Neuron (in vitro differentiated cells): ENCODE data around the gene SLC25A6.
"Not testable (repeated sequence)": the region's sequence is repeated elsewhere in the genome, so short reads cannot be mapped to it uniquely, and the experiment has no call there.

ENCODE experiments used
- H2AFZ ChIP-seq: one replicate; pipeline ENCODE4 v1.6.1; 2013; ENCODE audit warnings: low read depth, mild to moderate bottlenecking, inconsistent platforms, low read length, moderate library complexity
- H3K27me3 ChIP-seq: one replicate; pipeline ENCODE4 v1.6.1; 2013; ENCODE audit warnings: low read length; ENCODE audit not compliant: insufficient read depth
- H3K36me3 ChIP-seq: one replicate; pipeline ENCODE4 v1.6.1; 2013; ENCODE audit warnings: low read length; ENCODE audit not compliant: insufficient read depth
- H3K4me1 ChIP-seq: one replicate; pipeline ENCODE4 v1.6.1; 2013; ENCODE audit warnings: low read length; ENCODE audit not compliant: insufficient read depth
- H3K4me3 ChIP-seq: 2 replicates; pipeline ENCODE4 v1.5.1; 2013; ENCODE audit warnings: mild to moderate bottlenecking, low read length, moderate library complexity
- H3K9me3 ChIP-seq: one replicate; pipeline ENCODE4 v1.6.1; 2013; ENCODE audit warnings: low read length

The SLC25A6 gene

GRCh38 chrX:1421433-1422134 lies 29.7 kb upstream of the SLC25A6 start:
- no peaks in the 10 kb centered on the region for H3K4me1 ChIP-seq
- peaks cover 60% of the 10 kb centered on the region for H3K36me3 ChIP-seq
- H3K9me3 ChIP-seq, result peaks cover 30% of the 10 kb centered on the region
- H3K4me3 ChIP-seq, result no peak overlapping the region
- H3K27me3 ChIP-seq, result no peaks in the 10 kb centered on the region
- H2AFZ ChIP-seq, result no peak overlapping the region

- H3K4me3 ChIP-seq, result no peak overlapping the region
- H3K27me3 ChIP-seq, result no peaks in the 10 kb centered on the region
- H3K36me3 ChIP-seq, result peaks cover 63% of the 10 kb centered on the region
- H3K4me1 ChIP-seq, result no peaks in the 10 kb centered on the region
- no peak overlapping the region for H2AFZ ChIP-seq
- H3K9me3 ChIP-seq, result peaks cover 30% of the 10 kb centered on the region
Measured at GRCh38 chrX:1420371-1420770, 28.5 kb upstream of the SLC25A6 start.

GRCh38 chrX:1419545-1420355 lies 27.8 kb upstream of the SLC25A6 start:
- no peaks in the 10 kb centered on the region for H3K4me1 ChIP-seq
- peaks cover 60% of the 10 kb centered on the region for H3K36me3 ChIP-seq
- H3K4me3 ChIP-seq, result no peak overlapping the region

GRCh38 chrX:1418901-1419544 lies 27.1 kb upstream of the SLC25A6 start:
- H3K27me3 ChIP-seq, result no peaks in the 10 kb centered on the region
- peaks cover 60% of the 10 kb centered on the region for H3K36me3 ChIP-seq
- H3K4me1 ChIP-seq, result no peaks in the 10 kb centered on the region
- H3K9me3 ChIP-seq, result peaks cover 27% of the 10 kb centered on the region
- H2AFZ ChIP-seq, result no peak overlapping the region
- H3K4me3 ChIP-seq, result no peak overlapping the region

More at GRCh38 chrX:1419545-1420355, 27.8 kb upstream of the SLC25A6 start:
- no peak overlapping the region for H2AFZ ChIP-seq
- H3K27me3 ChIP-seq, result no peaks in the 10 kb centered on the region
- peaks cover 30% of the 10 kb centered on the region for H3K9me3 ChIP-seq

- Histone ChIP-seq H3K36me3 (peaks cover 64% of the 10 kb centered on the region), H3K27me3 (no peaks in the 10 kb centered on the region), H3K4me1 (no peaks in the 10 kb centered on the region), H2AFZ (no peak overlapping the region), H3K4me3 (no peak overlapping the region), H3K9me3 (peaks cover 19% of the 10 kb centered on the region)
Measured at GRCh38 chrX:1417921-1418771, 26.2 kb upstream of the SLC25A6 start.

GRCh38 chrX:1416965-1417760 lies 25.2 kb upstream of the SLC25A6 start:
- peaks cover 13% of the 10 kb centered on the region for H3K9me3 ChIP-seq
- H3K27me3 ChIP-seq, result no peaks in the 10 kb centered on the region
- H3K4me3 ChIP-seq, result no peak overlapping the region
- H3K36me3 ChIP-seq, result peaks cover 64% of the 10 kb centered on the region
- H3K4me1 ChIP-seq, result no peaks in the 10 kb centered on the region
- no peak overlapping the region for H2AFZ ChIP-seq

GRCh38 chrX:1416327-1416784 lies 24.4 kb upstream of the SLC25A6 start:
- Histone ChIP-seq H3K27me3 (no peaks in the 10 kb centered on the region), H3K9me3 (peaks cover 6% of the 10 kb centered on the region), H2AFZ (no peak overlapping the region), H3K4me3 (no peak overlapping the region), H3K36me3 (peaks cover 62% of the 10 kb centered on the region), H3K4me1 (no peaks in the 10 kb centered on the region)

- no peaks in the 10 kb centered on the region for H3K4me1 ChIP-seq
- H3K9me3 ChIP-seq, result no peaks in the 10 kb centered on the region
- H3K36me3 ChIP-seq, result peaks cover 50% of the 10 kb centered on the region
- H2AFZ ChIP-seq, result no peak overlapping the region
- H3K27me3 ChIP-seq, result no peaks in the 10 kb centered on the region
- H3K4me3 ChIP-seq, result no peak overlapping the region
Measured at GRCh38 chrX:1412551-1413161, 20.7 kb upstream of the SLC25A6 start.

- Histone ChIP-seq H3K4me1 (no peaks in the 10 kb centered on the region), H3K27me3 (no peaks in the 10 kb centered on the region)
Measured at GRCh38 chrX:1411326-1411725, 19.4 kb upstream of the SLC25A6 start.

GRCh38 chrX:1407035-1407434 lies 15.1 kb upstream of the SLC25A6 start:
- no peak overlapping the region for H3K4me3 ChIP-seq
- peaks cover 8% of the 10 kb centered on the region for H3K9me3 ChIP-seq
- no peaks in the 10 kb centered on the region for H3K4me1 ChIP-seq
- H3K27me3 ChIP-seq, result no peaks in the 10 kb centered on the region
- H3K36me3 ChIP-seq, result peaks cover 61% of the 10 kb centered on the region
- H2AFZ ChIP-seq, result no peak overlapping the region

More at GRCh38 chrX:1411326-1411725, 19.4 kb upstream of the SLC25A6 start:
- Histone ChIP-seq H3K36me3 (peaks cover 49% of the 10 kb centered on the region), H2AFZ (no peak overlapping the region), H3K4me3 (no peak overlapping the region), H3K9me3 (no peaks in the 10 kb centered on the region)

GRCh38 chrX:1405769-1406168 lies 13.9 kb upstream of the SLC25A6 start:
- H3K27me3 ChIP-seq, H3K4me3 ChIP-seq, H3K9me3 ChIP-seq, H3K4me1 ChIP-seq, H2AFZ ChIP-seq: not testable (repeated sequence)
- peaks cover 54% of the 10 kb centered on the region for H3K36me3 ChIP-seq

- not testable (repeated sequence) for H3K4me1 ChIP-seq, H3K4me3 ChIP-seq, H3K27me3 ChIP-seq, H3K9me3 ChIP-seq, H2AFZ ChIP-seq
- H3K36me3 ChIP-seq, result peaks cover 59% of the 10 kb centered on the region
Measured at GRCh38 chrX:1403867-1404266, 12.0 kb upstream of the SLC25A6 start.
